HEK293 (cell line): ENCODE data around the gene RNF224.

Source experiments
- CTCF ChIA-PET: fragments of 350-600 bp; formaldehyde crosslinking; extraction: SDS; loops from one replicate; lab custom pipeline; 2021; ENCODE audit warnings: antibody characterized with exemption; lab: Yijun Ruan, JAX
- POLR2A ChIA-PET: fragments of 300-600 bp; formaldehyde crosslinking; extraction: SDS; loops from one replicate; lab custom pipeline; 2020; ENCODE audit warnings: antibody characterized with exemption, inconsistent platforms; lab: Yijun Ruan, JAX
- H3K27ac ChIP-seq: fragments of 200-500 bp; sonication (Bioruptor generic); 2 replicates; pipeline ENCODE4 v1.5.1; 2014; ENCODE audit warnings: low read depth, low read length, control low read depth, inconsistent platforms; ENCODE audit errors: extremely low read depth
- H3K36me3 ChIP-seq, 2 experiments: fragments of 200-500 bp in 1 of 2; sonication (Bioruptor generic) in 1 of 2; 1 replicate in 1 of 2; 2 replicates in 1 of 2; pipeline ENCODE4 v1.5.1; 2014 to 2017; ENCODE audit warnings: inconsistent platforms in 2 of 2, low read length in 2 of 2; ENCODE audit not compliant: control insufficient read depth in 2 of 2, insufficient read depth in 1 of 2
- H3K4me1 ChIP-seq: fragments of 200-500 bp; sonication (Bioruptor generic); 2 replicates; pipeline ENCODE4 v1.5.1; 2014; ENCODE audit warnings: mild to moderate bottlenecking, low read length, inconsistent platforms; ENCODE audit not compliant: control insufficient read depth, insufficient read depth
- H3K4me3 ChIP-seq: 2 replicates; pipeline ENCODE4 v1.5.1; 2011; ENCODE audit warnings: low read depth, mild to moderate bottlenecking, control low read depth, low read length, moderate library complexity
- H3K9me3 ChIP-seq: fragments of 200-500 bp; sonication (Bioruptor generic); 2 replicates; pipeline ENCODE4 v1.5.1; 2014; ENCODE audit warnings: low read depth, low read length, inconsistent platforms; ENCODE audit not compliant: control insufficient read depth, insufficient read depth
- KLF1 ChIP-seq: fragments of 450-650 bp; formaldehyde crosslinking; IDR thresholded peaks from 2 replicates; pipeline ENCODE4 v1.5.1; 2016; ENCODE audit warnings: missing biosample characterization, missing genetic modification characterization
- KLF16 ChIP-seq: fragments of 450-650 bp; formaldehyde crosslinking; IDR thresholded peaks from 2 replicates; pipeline ENCODE4 v1.5.1; 2017; ENCODE audit warnings: missing biosample characterization, missing genetic modification characterization
- KLF9 ChIP-seq: fragments of 450-650 bp; formaldehyde crosslinking; IDR thresholded peaks from 2 replicates; pipeline ENCODE4 v1.5.1; 2016; ENCODE audit warnings: missing biosample characterization, missing genetic modification characterization, low read depth
- PRDM4 ChIP-seq: fragments of 450-650 bp; formaldehyde crosslinking; IDR thresholded peaks from 2 replicates; pipeline ENCODE4 v1.5.1; 2017; ENCODE audit warnings: missing biosample characterization, missing genetic modification characterization
- SALL2 ChIP-seq: fragments of 450-650 bp; formaldehyde crosslinking; IDR thresholded peaks from 2 replicates; pipeline ENCODE4 v1.5.0; 2017; ENCODE audit warnings: missing biosample characterization, mild to moderate bottlenecking, missing genetic modification characterization, borderline replicate concordance
- SP2 ChIP-seq: fragments of 450-650 bp; formaldehyde crosslinking; IDR thresholded peaks from 2 replicates; pipeline ENCODE4 v1.5.1; 2016; ENCODE audit warnings: missing biosample characterization, missing genetic modification characterization
- YY1 ChIP-seq: fragments of 450-650 bp; formaldehyde crosslinking; IDR thresholded peaks from 2 replicates; pipeline ENCODE4 v1.5.1; 2018; ENCODE audit warnings: missing biosample characterization, missing genetic modification characterization
- YY2 ChIP-seq: fragments of 450-650 bp; formaldehyde crosslinking; IDR thresholded peaks from 2 replicates; pipeline ENCODE4 v1.5.1; 2016; ENCODE audit warnings: missing biosample characterization, missing genetic modification characterization
- ZBTB26 ChIP-seq: fragments of 450-650 bp; formaldehyde crosslinking; optimal IDR thresholded peaks from 2 replicates; pipeline ENCODE3; 2016; ENCODE audit warnings: missing biosample characterization, mild to moderate bottlenecking, missing genetic modification characterization
- ZNF274 ChIP-seq, 2 experiments: fragments of 200-500 bp in 1 of 2; fragments of 450-650 bp in 1 of 2; sonication (Bioruptor generic) in 1 of 2; formaldehyde crosslinking in 1 of 2; IDR thresholded peaks; 2 replicates each; pipeline versions ENCODE4 v1.5.1 to v1.6.1; 2014 to 2016; ENCODE audit warnings: borderline replicate concordance in 1 of 2, inconsistent platforms in 1 of 2, low read length in 1 of 2, missing biosample characterization in 1 of 2, missing genetic modification characterization in 1 of 2
- ZNF324 ChIP-seq: fragments of 450-650 bp; formaldehyde crosslinking; IDR thresholded peaks from 2 replicates; pipeline ENCODE4 v1.5.1; 2016; ENCODE audit warnings: missing biosample characterization, missing genetic modification characterization
- ZNF391 ChIP-seq: fragments of 450-650 bp; formaldehyde crosslinking; IDR thresholded peaks from 2 replicates; pipeline ENCODE4 v1.5.1; 2016; ENCODE audit warnings: low read depth, missing biosample characterization, missing genetic modification characterization, borderline replicate concordance
- ZNF501 ChIP-seq: fragments of 450-650 bp; formaldehyde crosslinking; IDR thresholded peaks from 2 replicates; pipeline ENCODE4 v1.5.1; 2016; ENCODE audit warnings: missing biosample characterization, missing genetic modification characterization
- ZNF610 ChIP-seq: fragments of 450-650 bp; formaldehyde crosslinking; IDR thresholded peaks from 2 replicates; pipeline ENCODE4 v1.5.1; 2016; ENCODE audit warnings: missing biosample characterization, missing genetic modification characterization, borderline replicate concordance
- ZNF624 ChIP-seq: fragments of 450-650 bp; formaldehyde crosslinking; IDR thresholded peaks from 2 replicates; pipeline ENCODE4 v1.5.1; 2017; ENCODE audit warnings: missing biosample characterization, missing genetic modification characterization
- ZNF692 ChIP-seq: fragments of 450-650 bp; formaldehyde crosslinking; IDR thresholded peaks from 2 replicates; pipeline ENCODE4 v1.5.1; 2016; ENCODE audit warnings: missing biosample characterization, missing genetic modification characterization
- ZNF707 ChIP-seq: fragments of 450-650 bp; formaldehyde crosslinking; IDR thresholded peaks from 2 replicates; pipeline ENCODE4 v1.5.1; 2016; ENCODE audit warnings: missing biosample characterization, missing genetic modification characterization
- ZNF777 ChIP-seq: fragments of 450-650 bp; formaldehyde crosslinking; IDR thresholded peaks from 2 replicates; pipeline ENCODE4 v1.5.1; 2017; ENCODE audit warnings: missing biosample characterization, missing genetic modification characterization, borderline replicate concordance
- ZNF843 ChIP-seq: fragments of 450-650 bp; formaldehyde crosslinking; IDR thresholded peaks from 2 replicates; pipeline ENCODE4 v1.5.1; 2016; ENCODE audit warnings: missing biosample characterization, missing genetic modification characterization
- TF ChIP-seq, protein P1 (sequence below): fragments of 450-650 bp; formaldehyde crosslinking; IDR thresholded peaks from 2 replicates; pipeline ENCODE4 v1.5.1; 2016; ENCODE audit warnings: missing biosample characterization, missing genetic modification characterization
- TF ChIP-seq, protein P2 (sequence below): fragments of 450-650 bp; formaldehyde crosslinking; IDR thresholded peaks from 2 replicates; pipeline ENCODE4 v1.5.1; 2016; ENCODE audit warnings: missing biosample characterization, missing genetic modification characterization
- TF ChIP-seq, protein P3 (sequence below): fragments of 450-650 bp; formaldehyde crosslinking; IDR thresholded peaks from 2 replicates; pipeline ENCODE4 v1.5.1; 2016; ENCODE audit warnings: missing biosample characterization, missing genetic modification characterization
- TF ChIP-seq, protein P4 (sequence below): IDR thresholded peaks from 2 replicates; pipeline ENCODE4 v1.6.1; 2011; ENCODE audit warnings: mild to moderate bottlenecking, low read depth, low read length, borderline replicate concordance

RNF224 gene

GRCh38 chr9:137240841-137241489 is 13.7 kb downstream of the RNF224 start, which contains the start of gene TUBB4B:
Gene TUBB4B (plus strand): TSS chr9:137241287. CDS start chr9:137241361, 74 bp downstream.
- Histone ChIP-seq H3K4me1 (peaks cover 6% of the 10 kb centered on the region; the same call in 1 of the 2 replicates), H3K9me3 (no peaks in the 10 kb centered on the region), H3K27ac (peak within 1 kb of the TSS; percentile 93), H3K4me3 (peak within 1 kb of the TSS; percentile 83), H3K36me3 (peaks cover 0 to 32% of the 10 kb centered on the region in 2 experiments; a peak in 1 of 3 replicates)
- ChIA-PET CTCF (interaction anchor here (0.6 to 1.7 kb wide), 10 partner anchors 8 to 205 kb away, joined by 3 to 11 read pairs (median 3); partner anchors contain the start of genes CYSRT1, LRRC26, NELFB and NPDC1), POLR2A (interaction anchor here (0.6 to 11.5 kb wide), 82 partner anchors 13 to 514 kb away, joined by 3 to 336 read pairs (median 5); partner anchors contain the start of genes ANAPC2, ARRDC1, CLIC3 and CYSRT1)
- peak; percentile 93 for TF ChIP-seq ZNF391 (tag by site-specific recombination)
- TF ChIP-seq, protein P1, sequence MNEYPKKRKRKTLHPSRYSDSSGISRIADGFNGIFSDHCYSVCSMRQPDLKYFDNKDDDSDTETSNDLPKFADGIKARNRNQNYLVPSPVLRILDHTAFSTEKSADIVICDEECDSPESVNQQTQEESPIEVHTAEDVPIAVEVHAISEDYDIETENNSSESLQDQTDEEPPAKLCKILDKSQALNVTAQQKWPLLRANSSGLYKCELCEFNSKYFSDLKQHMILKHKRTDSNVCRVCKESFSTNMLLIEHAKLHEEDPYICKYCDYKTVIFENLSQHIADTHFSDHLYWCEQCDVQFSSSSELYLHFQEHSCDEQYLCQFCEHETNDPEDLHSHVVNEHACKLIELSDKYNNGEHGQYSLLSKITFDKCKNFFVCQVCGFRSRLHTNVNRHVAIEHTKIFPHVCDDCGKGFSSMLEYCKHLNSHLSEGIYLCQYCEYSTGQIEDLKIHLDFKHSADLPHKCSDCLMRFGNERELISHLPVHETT (tag by site-specific recombination), result peak; percentile 80; the same call in 1 of the 2 replicates
- TF ChIP-seq ZNF324 (tag by site-specific recombination), result 0 out of 2 replicates have a peak, but pooled peaks have one; percentile 42
- peak; percentile 90 for TF ChIP-seq YY1 (tag by site-specific recombination)
- peak; percentile 65; the same call in 1 of the 2 replicates for TF ChIP-seq SALL2 (tag by site-specific recombination)
- TF ChIP-seq, protein P2, sequence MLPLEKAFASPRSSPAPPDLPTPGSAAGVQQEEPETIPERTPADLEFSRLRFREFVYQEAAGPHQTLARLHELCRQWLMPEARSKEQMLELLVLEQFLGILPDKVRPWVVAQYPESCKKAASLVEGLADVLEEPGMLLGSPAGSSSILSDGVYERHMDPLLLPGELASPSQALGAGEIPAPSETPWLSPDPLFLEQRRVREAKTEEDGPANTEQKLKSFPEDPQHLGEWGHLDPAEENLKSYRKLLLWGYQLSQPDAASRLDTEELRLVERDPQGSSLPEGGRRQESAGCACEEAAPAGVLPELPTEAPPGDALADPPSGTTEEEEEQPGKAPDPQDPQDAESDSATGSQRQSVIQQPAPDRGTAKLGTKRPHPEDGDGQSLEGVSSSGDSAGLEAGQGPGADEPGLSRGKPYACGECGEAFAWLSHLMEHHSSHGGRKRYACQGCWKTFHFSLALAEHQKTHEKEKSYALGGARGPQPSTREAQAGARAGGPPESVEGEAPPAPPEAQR (tag by site-specific recombination), result 0 out of 2 replicates have a peak, but pooled peaks have one; percentile 23
- TF ChIP-seq ZNF777 (tag by site-specific recombination), result no peak
- TF ChIP-seq KLF16 (tag by site-specific recombination), result peak; percentile 89
- TF ChIP-seq ZBTB26 (tag by site-specific recombination), result peak; percentile 23
- peak; percentile 99 for TF ChIP-seq SP2 (tag by site-specific recombination)
- peak; percentile 62; the same call in 1 of the 2 replicates for TF ChIP-seq KLF9 (tag by site-specific recombination)
- TF ChIP-seq ZNF274 (IDR thresholded peaks at IDR 0.05; ENCODE audit: low read length), result no peak
- TF ChIP-seq ZNF274 (tag by site-specific recombination; IDR thresholded peaks at IDR 0.05; ENCODE audit: borderline replicate concordance), result no peak
- TF ChIP-seq KLF1 (tag by site-specific recombination), result no peak; the same call in 1 of the 2 replicates
- no peak; the same call in 1 of the 2 replicates for TF ChIP-seq ZNF692 (tag by site-specific recombination)
- TF ChIP-seq PRDM4, result peak; percentile 32; the same call in 1 of the 2 replicates
- peak; percentile 29; the same call in 1 of the 2 replicates for TF ChIP-seq ZNF624 (tag by site-specific recombination)
- TF ChIP-seq, protein P3, sequence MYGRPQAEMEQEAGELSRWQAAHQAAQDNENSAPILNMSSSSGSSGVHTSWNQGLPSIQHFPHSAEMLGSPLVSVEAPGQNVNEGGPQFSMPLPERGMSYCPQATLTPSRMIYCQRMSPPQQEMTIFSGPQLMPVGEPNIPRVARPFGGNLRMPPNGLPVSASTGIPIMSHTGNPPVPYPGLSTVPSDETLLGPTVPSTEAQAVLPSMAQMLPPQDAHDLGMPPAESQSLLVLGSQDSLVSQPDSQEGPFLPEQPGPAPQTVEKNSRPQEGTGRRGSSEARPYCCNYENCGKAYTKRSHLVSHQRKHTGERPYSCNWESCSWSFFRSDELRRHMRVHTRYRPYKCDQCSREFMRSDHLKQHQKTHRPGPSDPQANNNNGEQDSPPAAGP (tag by site-specific recombination), result peak; percentile 87
- peak; percentile 94 for TF ChIP-seq YY2 (tag by site-specific recombination)
- no peak for TF ChIP-seq ZNF843
- TF ChIP-seq ZNF501 (tag by site-specific recombination), result 0 out of 2 replicates have a peak, but pooled peaks have one; percentile 15
- TF ChIP-seq ZNF707 (tag by site-specific recombination), result no peak
- TF ChIP-seq, protein P4, sequence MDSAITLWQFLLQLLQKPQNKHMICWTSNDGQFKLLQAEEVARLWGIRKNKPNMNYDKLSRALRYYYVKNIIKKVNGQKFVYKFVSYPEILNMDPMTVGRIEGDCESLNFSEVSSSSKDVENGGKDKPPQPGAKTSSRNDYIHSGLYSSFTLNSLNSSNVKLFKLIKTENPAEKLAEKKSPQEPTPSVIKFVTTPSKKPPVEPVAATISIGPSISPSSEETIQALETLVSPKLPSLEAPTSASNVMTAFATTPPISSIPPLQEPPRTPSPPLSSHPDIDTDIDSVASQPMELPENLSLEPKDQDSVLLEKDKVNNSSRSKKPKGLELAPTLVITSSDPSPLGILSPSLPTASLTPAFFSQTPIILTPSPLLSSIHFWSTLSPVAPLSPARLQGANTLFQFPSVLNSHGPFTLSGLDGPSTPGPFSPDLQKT, result peak; percentile 65; the same call in 1 of the 2 replicates
- TF ChIP-seq ZNF610, result peak; percentile 67; the same call in 1 of the 2 replicates
